HepG2 (cell line): ENCODE data around the gene PLCB2. TPM values are rescaled to one million over a fixed set of nuclear protein-coding genes. Genes with fewer than 3 reads are reported as not detected.

Experiments used
- ATAC-seq: fragments of 200-7000 bp; cut with Tn5 transposase; 3 replicates; pipeline ENCODE4 v1.9.1; 2020; ENCODE audit warnings: mild to moderate bottlenecking, moderate library complexity
- BruUV-seq: library from RNA; stranded (reverse); fragments of 400-500 nt; replicated peaks from 2 replicates; lab custom pipeline; 2021; lab: Mats Ljungman, UMichigan
- CTCF ChIA-PET: fragments of 300-600 bp; formaldehyde crosslinking; extraction: SDS; loops from one replicate; lab custom pipeline; 2021; ENCODE audit warnings: low total read pairs, inconsistent platforms, low intra/inter-chr PET ratio; lab: Yijun Ruan, JAX
- POLR2A ChIA-PET: fragments of 350-600 bp; sonication (Branson Sonifier 250); formaldehyde crosslinking; loops from one replicate; lab custom pipeline; 2020; ENCODE audit warnings: antibody characterized with exemption, inconsistent platforms; lab: Yijun Ruan, JAX
- DNase-seq: peaks from one replicate; pipeline ENCODE4 v3.0.0-alpha.2; 2015; ENCODE audit warnings: low spot score
- FAIRE-seq: peaks from 3 replicates; lab custom pipeline; 2011; peaks lifted over from hg19 to GRCh38; lab: Jason Lieb, UNC
- H2AFZ ChIP-seq: one replicate; pipeline ENCODE4 v1.6.1; 2011; ENCODE audit warnings: low read length, inconsistent platforms
- H3K27ac ChIP-seq: fragments of 300-600 bp; 3 replicates; pipeline ENCODE4 v1.8.0; 2011; ENCODE audit warnings: mixed run types, mild to moderate bottlenecking, mixed read lengths, low read length, inconsistent platforms; ENCODE audit not compliant: insufficient read depth; ENCODE audit errors: extremely low read length
- H3K27me3 ChIP-seq, 2 experiments: fragments of 200-600 bp in 1 of 2; 2 replicates in 1 of 2; 3 replicates in 1 of 2; pipeline versions ENCODE4 v1.6.0 to v1.8.0; 2011; ENCODE audit warnings: low read length in 2 of 2, mild to moderate bottlenecking in 2 of 2, moderate library complexity in 2 of 2, inconsistent platforms in 1 of 2; ENCODE audit not compliant: insufficient read depth in 2 of 2, control insufficient read depth in 1 of 2
- H3K36me3 ChIP-seq, 2 experiments: fragments of 200-600 bp in 1 of 2; replicated peaks in 1 of 2; 2 replicates in 1 of 2; 3 replicates in 1 of 2; pipeline versions ENCODE4 v1.5.1 to v1.8.0; 2011; ENCODE audit warnings: low read length in 2 of 2, inconsistent platforms in 1 of 2; ENCODE audit not compliant: insufficient read depth in 2 of 2, control insufficient read depth in 1 of 2
- H3K4me1 ChIP-seq: 2 replicates; pipeline ENCODE4 v1.5.1; 2012; ENCODE audit warnings: low read length, inconsistent platforms; ENCODE audit not compliant: insufficient read depth
- H3K4me2 ChIP-seq: 2 replicates; pipeline ENCODE4 v1.6.0; 2011; ENCODE audit warnings: low read depth, low read length, inconsistent platforms
- H3K4me3 ChIP-seq, 3 experiments: fragments of 200-600 bp in 1 of 3; sonication (generic), shearing (Covaris generic) in 1 of 3; replicated peaks in 1 of 3; 2 replicates each; pipeline ENCODE4 v1.5.1; 2011 to 2016; ENCODE audit warnings: low read length in 3 of 3, inconsistent platforms in 2 of 3, low read depth in 2 of 3, mild to moderate bottlenecking in 2 of 3, control low read depth in 1 of 3, mixed read lengths in 1 of 3; ENCODE audit not compliant: insufficient read depth in 1 of 3
- H3K79me2 ChIP-seq: one replicate; pipeline ENCODE4 v1.6.1; 2011; ENCODE audit warnings: low read length, inconsistent platforms; ENCODE audit not compliant: insufficient read depth
- H3K9ac ChIP-seq: 2 replicates; pipeline ENCODE4 v1.6.0; 2011; ENCODE audit warnings: mild to moderate bottlenecking, low read depth, low read length, inconsistent platforms; ENCODE audit not compliant: insufficient read depth
- H3K9me3 ChIP-seq: 2 replicates; pipeline ENCODE4 v1.5.1; 2012; ENCODE audit warnings: mild to moderate bottlenecking, low read length
- H4K20me1 ChIP-seq: 2 replicates; pipeline ENCODE4 v1.6.0; 2011; ENCODE audit warnings: inconsistent platforms, mild to moderate bottlenecking, low read length, moderate library complexity; ENCODE audit not compliant: insufficient read depth
- AHR ChIP-seq: IDR thresholded peaks from 2 replicates; pipeline ENCODE4 v1.6.1; 2018; ENCODE audit warnings: missing genetic modification reagents, missing compliant biosample characterization
- DRAP1 ChIP-seq: IDR thresholded peaks from 2 replicates; pipeline ENCODE4 v1.6.1; 2016; ENCODE audit warnings: missing genetic modification reagents, missing compliant biosample characterization
- GATAD2A ChIP-seq: IDR thresholded peaks from 2 replicates; pipeline ENCODE4 v1.6.1; 2016
- IKZF1 ChIP-seq: fragments of 450-650 bp; IDR thresholded peaks from 2 replicates; pipeline ENCODE4 v1.7.1; 2016
- KLF16 ChIP-seq, 2 experiments: sonication (generic) in 1 of 2; formaldehyde crosslinking in 1 of 2; IDR thresholded peaks; 2 replicates each; pipeline versions ENCODE4 v1.6.1 to v1.8.0; 2016 to 2023; ENCODE audit warnings: missing genetic modification reagents in 2 of 2, missing compliant biosample characterization in 1 of 2
- MTF2 ChIP-seq: sonication (generic); formaldehyde crosslinking; IDR thresholded peaks from 2 replicates; pipeline ENCODE4 v1.5.0; 2020; ENCODE audit warnings: missing genetic modification reagents, borderline replicate concordance
- NR2F1 ChIP-seq, 2 experiments: fragments of 450-650 bp in 1 of 2; formaldehyde crosslinking in 1 of 2; IDR thresholded peaks; 2 replicates each; pipeline versions ENCODE4 v1.5.0 to v1.6.1; 2016 to 2020; ENCODE audit warnings: mild to moderate bottlenecking in 1 of 2, missing compliant biosample characterization in 1 of 2, missing genetic modification reagents in 1 of 2, moderate library complexity in 1 of 2
- REPIN1 ChIP-seq: sonication (generic); formaldehyde crosslinking; IDR thresholded peaks from 2 replicates; pipeline ENCODE4 v1.8.0; 2022; ENCODE audit warnings: missing genetic modification reagents, low read depth, mild to moderate bottlenecking, borderline replicate concordance
- STAG1 ChIP-seq: sonication (generic); formaldehyde crosslinking; IDR thresholded peaks from 2 replicates; pipeline ENCODE4 v1.4.0; 2020; ENCODE audit warnings: missing genetic modification reagents
- TCF7L2 ChIP-seq: IDR thresholded peaks from 2 replicates; pipeline ENCODE4 v1.6.1; 2011; ENCODE audit warnings: mild to moderate bottlenecking, low read depth, low read length, moderate library complexity
- TEF ChIP-seq: sonication (generic); formaldehyde crosslinking; IDR thresholded peaks from 2 replicates; pipeline ENCODE4 v1.5.0; 2020; ENCODE audit warnings: missing genetic modification reagents
- YY1 ChIP-seq: IDR thresholded peaks from 2 replicates; pipeline ENCODE4 v1.6.1; 2011; ENCODE audit warnings: low read length, low read depth, moderate library complexity, mild to moderate bottlenecking; ENCODE audit not compliant: insufficient read depth, insufficient replicate concordance
- ZBTB25 ChIP-seq: IDR thresholded peaks from 2 replicates; pipeline ENCODE4 v1.6.1; 2018; ENCODE audit warnings: missing genetic modification reagents
- ZBTB37 ChIP-seq: sonication (generic); formaldehyde crosslinking; IDR thresholded peaks from 2 replicates; pipeline ENCODE4 v1.4.0; 2020; ENCODE audit warnings: mild to moderate bottlenecking, missing genetic modification reagents
- ZBTB49 ChIP-seq: sonication (generic); formaldehyde crosslinking; IDR thresholded peaks from 2 replicates; pipeline ENCODE4 v1.4.0; 2020; ENCODE audit warnings: missing genetic modification reagents, borderline replicate concordance
- ZFP36 ChIP-seq: fragments of 150-350 bp; IDR thresholded peaks from 2 replicates; pipeline ENCODE4 v1.6.1; 2018; ENCODE audit warnings: borderline replicate concordance, low read length, low read depth; ENCODE audit not compliant: partially characterized antibody
- WGBS: methylation state at CpG from one replicate; pipeline ENCODE4 v1.1.6; 2017; ENCODE audit warnings: low lambda C conversion rate; 5-methylcytosine and 5-hydroxymethylcytosine counted together
- in situ Hi-C: cut with HindIII; loops from 2 replicates; pipeline ENCODE4 v1.10.0; 2017; ENCODE audit warnings: low pct_unique_long_range_greater_than_20kb; ENCODE audit not compliant: extremely low pct_ligation_motif_present
- intact Hi-C: fragments of 100-400 bp; cut with micrococcal nuclease; formaldehyde crosslinking; loops from one replicate; pipeline ENCODE4 v1.10.0; 2022; ENCODE audit not compliant: unreplicated experiment
- polyA plus RNA-seq, 8 experiments: library from polyadenylated mRNA; depleted of rRNA in 3 of 8; stranded (reverse) in 7 of 8; unstranded in 1 of 8; fragments of >200 nt; fragmentation: Illumina TruSeq in 4 of 8; extraction: Trizol in 4 of 8; gene quantifications; 2 replicates each; pipeline versions ENCODE4 v1.2.1 to v1.2.3, GENCODE V29; 2011 to 2016; ENCODE audit warnings: low read depth in 4 of 8, missing spikeins in 1 of 8, mixed read lengths in 1 of 8; ENCODE audit not compliant: insufficient read depth in 1 of 8
- total RNA-seq, 5 experiments: library from RNA; depleted of rRNA; stranded (reverse); fragments of >200 nt; fragmentation: Illumina TruSeq; extraction: Trizol; gene quantifications; 2 replicates each; pipeline ENCODE4 v1.2.3, GENCODE V29; 2016; ENCODE audit warnings: low read depth in 1 of 5

The PLCB2 gene
- total and polyA plus RNA-seq, 2 of the 13 experiments (the other 11 are each of a cell fraction or from before 2014, with no cell fraction given): 0.11 TPM; not detected in 1

- Histone ChIP-seq H3K79me2 (no peaks in the 10 kb centered on the region), H3K27ac (no peak overlapping the region), H3K27me3 (peaks cover 1 to 40% of the 10 kb centered on the region in 2 experiments; a peak in 4 of 5 replicates), H3K9ac (no peak overlapping the region), H3K4me3 (peak overlapping the region in 1 of 3 experiments; percentile 41; a peak in 1 of 6 replicates), H2AFZ (no peak overlapping the region), H3K9me3 (no peaks in the 10 kb centered on the region), H4K20me1 (no peaks in the 10 kb centered on the region), H3K36me3 (no peaks in the 10 kb centered on the region), H3K4me2 (peak overlapping the region; percentile 64), H3K4me1 (peaks cover 43% of the 10 kb centered on the region)
- DNase-seq (peak; percentile 60), FAIRE-seq (peak; percentile 52), ATAC-seq (peak; percentile 14)
- in situ Hi-C loops (loop anchor here (5.0 kb wide), 3 partner anchors 38 to 227 kb away; no protein-coding TSS in a partner anchor), intact Hi-C loops (loop anchor here (1.0 to 10.0 kb wide), 3 partner anchors 57 to 229 kb away; partner anchors contain the start of gene BMF)
- 33% methylated on average over 23 of the region's 26 CpGs for WGBS
- no TSS peak for BruUV-seq
- POLR2A ChIA-PET: interaction anchor here (1.1 kb wide), 1 partner anchor 57 kb away, joined by 4 read pairs; no protein-coding TSS in a partner anchor
- CTCF ChIA-PET: interaction anchor here (0.6 to 6.3 kb wide), 14 partner anchors 9 to 1033 kb away, joined by 3 to 266 read pairs (median 4); partner anchors contain the start of genes ANKRD63 and SRP14
- TF ChIP-seq ZBTB25 (peak; percentile 68; the same call in 1 of the 2 replicates), AHR (CRISPR knock-in tag) (no peak), ZBTB37 (CRISPR knock-in tag) (no peak), KLF16 (CRISPR knock-in tag; IDR thresholded peaks at IDR 0.05) (peak in 1 of 2 experiments; percentile 56; a peak in 1 of 4 replicates), NR2F1 (CRISPR knock-in tag; IDR thresholded peaks at IDR 0.05) (no peak), MTF2 (0 out of 2 replicates have a peak, but pooled peaks have one; percentile 63), ZBTB49 (CRISPR knock-in tag) (0 out of 2 replicates have a peak, but pooled peaks have one; percentile 73), ZFP36 (peak; percentile 33), GATAD2A (CRISPR knock-in tag) (peak; percentile 72), TCF7L2 (no peak), DRAP1 (CRISPR knock-in tag) (peak; percentile 61; the same call in 1 of the 2 replicates), YY1 (peak; percentile 72), TEF (CRISPR knock-in tag) (no peak), REPIN1 (peak; percentile 52; the same call in 1 of the 2 replicates), IKZF1 (no peak), STAG1 (CRISPR knock-in tag) (peak; percentile 88)
These were observed 33.1 kb downstream of the PLCB2 start for GRCh38 chr15:40274350-40275274.
